DOHH2 (cell line): ENCODE measurements around the gene HSDL1.

ENCODE experiments used
- H3F3A ChIP-seq: fragments of 200-600 bp; sonication (generic), shearing (Covaris generic); 2 replicates; pipeline ENCODE4 v1.6.0; 2016; ENCODE audit warnings: antibody characterized with exemption, mild to moderate bottlenecking; ENCODE audit not compliant: control insufficient read depth, insufficient read depth
- H3K27ac ChIP-seq: fragments of 200-600 bp; sonication (generic); 2 replicates; pipeline ENCODE4 v1.5.1; 2014; ENCODE audit warnings: low read depth, mild to moderate bottlenecking, low read length, moderate library complexity
- H3K27me3 ChIP-seq: fragments of 200-600 bp; sonication (generic); 2 replicates; pipeline ENCODE4 v1.6.1; 2014; ENCODE audit warnings: mild to moderate bottlenecking, low read length, mixed read lengths; ENCODE audit not compliant: control insufficient read depth
- H3K36me3 ChIP-seq: fragments of 200-600 bp; sonication (generic); 2 replicates; pipeline ENCODE4 v1.6.1; 2014; ENCODE audit warnings: mild to moderate bottlenecking, low read length, moderate library complexity, mixed read lengths; ENCODE audit not compliant: control insufficient read depth
- H3K4me1 ChIP-seq: fragments of 200-600 bp; sonication (generic); 2 replicates; pipeline ENCODE4 v1.6.1; 2014; ENCODE audit warnings: mild to moderate bottlenecking, low read length, mixed read lengths; ENCODE audit not compliant: control insufficient read depth
- H3K4me2 ChIP-seq: fragments of 200-600 bp; sonication (generic); 2 replicates; pipeline ENCODE4 v1.6.0; 2014; ENCODE audit warnings: mild to moderate bottlenecking, low read length, moderate library complexity
- H3K4me3 ChIP-seq: fragments of 200-600 bp; sonication (generic); 2 replicates; pipeline ENCODE4 v1.5.1; 2014; ENCODE audit warnings: mild to moderate bottlenecking, low read length, mixed read lengths
- H3K79me2 ChIP-seq: fragments of 200-600 bp; sonication (generic); 2 replicates; pipeline ENCODE4 v1.6.1; 2014; ENCODE audit warnings: mild to moderate bottlenecking, low read length, mixed read lengths; ENCODE audit not compliant: control insufficient read depth
- H3K9me2 ChIP-seq: fragments of 200-600 bp; sonication (generic); replicated peaks from 2 replicates; pipeline ENCODE4 v1.6.1; 2014; ENCODE audit warnings: mild to moderate bottlenecking, low read length, mixed read lengths; ENCODE audit not compliant: control insufficient read depth
- H3K9me3 ChIP-seq: fragments of 200-600 bp; sonication (generic); 2 replicates; pipeline ENCODE4 v1.6.1; 2014; ENCODE audit warnings: antibody characterized with exemption, low read length, mixed read lengths; ENCODE audit not compliant: control insufficient read depth, insufficient read depth
- H4K20me1 ChIP-seq: fragments of 200-600 bp; sonication (generic); 2 replicates; pipeline ENCODE4 v1.6.0; 2014; ENCODE audit warnings: low read depth, mild to moderate bottlenecking, antibody characterized with exemption, low read length, moderate library complexity; ENCODE audit not compliant: control insufficient read depth, insufficient read depth
- EZH2phosphoT487 ChIP-seq: fragments of 200-600 bp; sonication (generic); IDR thresholded peaks from 2 replicates; pipeline ENCODE4 v1.6.1; 2017; ENCODE audit warnings: borderline replicate concordance, mild to moderate bottlenecking, antibody characterized with exemption, low read length, moderate library complexity, mixed read lengths
- TF ChIP-seq, protein P1 (sequence below): fragments of 200-600 bp; sonication (generic); IDR thresholded peaks from one replicate; pipeline ENCODE4 v1.5.1; 2014; ENCODE audit warnings: antibody characterized with exemption, mild to moderate bottlenecking, low read depth, low read length; ENCODE audit not compliant: poor library complexity, severe bottlenecking

Gene HSDL1

GRCh38 chr16:84141143-84141670 lies 3.8 kb downstream of the HSDL1 start:
- TF ChIP-seq EZH2phosphoT487 = no peak
- TF ChIP-seq, protein P1, sequence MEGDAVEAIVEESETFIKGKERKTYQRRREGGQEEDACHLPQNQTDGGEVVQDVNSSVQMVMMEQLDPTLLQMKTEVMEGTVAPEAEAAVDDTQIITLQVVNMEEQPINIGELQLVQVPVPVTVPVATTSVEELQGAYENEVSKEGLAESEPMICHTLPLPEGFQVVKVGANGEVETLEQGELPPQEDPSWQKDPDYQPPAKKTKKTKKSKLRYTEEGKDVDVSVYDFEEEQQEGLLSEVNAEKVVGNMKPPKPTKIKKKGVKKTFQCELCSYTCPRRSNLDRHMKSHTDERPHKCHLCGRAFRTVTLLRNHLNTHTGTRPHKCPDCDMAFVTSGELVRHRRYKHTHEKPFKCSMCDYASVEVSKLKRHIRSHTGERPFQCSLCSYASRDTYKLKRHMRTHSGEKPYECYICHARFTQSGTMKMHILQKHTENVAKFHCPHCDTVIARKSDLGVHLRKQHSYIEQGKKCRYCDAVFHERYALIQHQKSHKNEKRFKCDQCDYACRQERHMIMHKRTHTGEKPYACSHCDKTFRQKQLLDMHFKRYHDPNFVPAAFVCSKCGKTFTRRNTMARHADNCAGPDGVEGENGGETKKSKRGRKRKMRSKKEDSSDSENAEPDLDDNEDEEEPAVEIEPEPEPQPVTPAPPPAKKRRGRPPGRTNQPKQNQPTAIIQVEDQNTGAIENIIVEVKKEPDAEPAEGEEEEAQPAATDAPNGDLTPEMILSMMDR = peak; percentile 63
- H3K79me2 ChIP-seq = peaks cover 57% of the 10 kb centered on the region
- H3K4me2 ChIP-seq = no peak overlapping the region

GRCh38 chr16:84139628-84140258 lies 5.2 kb downstream of the HSDL1 start:
- no peak for TF ChIP-seq EZH2phosphoT487
- TF ChIP-seq, protein P1 = no peak
- no peaks in the 10 kb centered on the region for H3K9me3 ChIP-seq
- H3K36me3 ChIP-seq = no peaks in the 10 kb centered on the region
- H3K27ac ChIP-seq = no peak overlapping the region
- no peak overlapping the region for H3K4me3 ChIP-seq
- no peaks in the 10 kb centered on the region for H3F3A ChIP-seq
- H3K4me1 ChIP-seq = peaks cover 15% of the 10 kb centered on the region
- H3K9me2 ChIP-seq = no peaks in the 10 kb centered on the region
- no peak overlapping the region for H3K4me2 ChIP-seq
- peaks cover 5% of the 10 kb centered on the region; the same call in 1 of the 2 replicates for H4K20me1 ChIP-seq
- H3K79me2 ChIP-seq = peaks cover 61% of the 10 kb centered on the region
- H3K27me3 ChIP-seq = no peaks in the 10 kb centered on the region

More at GRCh38 chr16:84141143-84141670, 3.8 kb downstream of the HSDL1 start:
- H3K27me3 ChIP-seq = peaks cover 3% of the 10 kb centered on the region; the same call in 1 of the 2 replicates
- no peaks in the 10 kb centered on the region for H3K9me2 ChIP-seq
- H3K4me1 ChIP-seq = peaks cover 18% of the 10 kb centered on the region
- H3K36me3 ChIP-seq = no peaks in the 10 kb centered on the region
- H3K27ac ChIP-seq = no peak overlapping the region
- H3F3A ChIP-seq = no peaks in the 10 kb centered on the region
- H4K20me1 ChIP-seq = peaks cover 5% of the 10 kb centered on the region; the same call in 1 of the 2 replicates
- no peak overlapping the region for H3K4me3 ChIP-seq
- H3K9me3 ChIP-seq = no peaks in the 10 kb centered on the region

DNA sequence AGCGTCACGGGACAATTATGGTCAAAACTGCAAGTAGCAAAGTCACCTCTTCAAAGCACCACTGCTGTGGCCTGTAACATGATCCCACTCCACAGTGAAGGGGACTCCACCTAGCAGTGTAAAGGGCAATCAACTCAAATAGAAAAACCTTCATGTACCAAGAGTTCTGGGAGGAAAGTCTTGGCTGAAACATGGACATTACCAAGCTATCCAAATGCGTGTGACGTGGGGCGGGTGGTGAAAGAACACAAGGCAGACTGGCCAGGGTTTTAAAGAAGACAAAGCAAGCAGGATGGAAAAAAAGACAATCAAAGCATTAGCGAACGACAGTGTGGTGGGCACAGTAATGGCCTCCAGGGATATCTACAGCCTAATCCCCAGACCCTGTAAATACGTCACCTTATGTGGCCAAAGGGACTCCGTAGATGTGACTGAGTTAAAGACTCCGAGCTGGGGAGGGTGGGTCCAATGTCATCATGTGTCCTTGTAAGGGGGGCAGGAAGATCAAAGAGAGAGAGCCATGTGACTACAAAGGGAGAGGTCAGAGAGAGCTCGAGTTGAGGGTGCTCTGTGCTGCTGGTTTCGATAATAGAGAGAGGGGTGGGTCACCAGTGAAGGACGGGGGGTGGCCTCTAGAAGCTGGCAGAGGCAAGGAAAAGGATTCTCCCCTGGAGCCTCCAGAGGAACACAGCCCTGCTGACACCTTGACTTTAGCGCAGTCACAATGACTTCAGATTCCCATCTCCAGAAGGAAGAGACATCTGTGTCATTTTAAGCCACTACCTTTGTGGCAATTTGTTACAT lies 6.0 kb downstream of the HSDL1 start:
- H3K27ac ChIP-seq = no peak overlapping the region

More for the DNA sequence above, 6.0 kb downstream of the HSDL1 start:
- no peak for TF ChIP-seq EZH2phosphoT487
- TF ChIP-seq, protein P1 = no peak
- Histone ChIP-seq H3K4me2 (no peak overlapping the region), H3K9me3 (no peaks in the 10 kb centered on the region), H3K4me1 (peaks cover 13% of the 10 kb centered on the region), H3K36me3 (no peaks in the 10 kb centered on the region), H3F3A (no peaks in the 10 kb centered on the region), H4K20me1 (peaks cover 5% of the 10 kb centered on the region; the same call in 1 of the 2 replicates), H3K9me2 (no peaks in the 10 kb centered on the region), H3K4me3 (no peak overlapping the region), H3K27me3 (no peaks in the 10 kb centered on the region), H3K79me2 (peaks cover 56% of the 10 kb centered on the region)
